ENCODE measurements around the gene WDR93. TPM values are rescaled to one million over a fixed set of nuclear protein-coding genes. Genes with fewer than 3 reads are reported as not detected.
"Not testable (repeated sequence)": the region's sequence is repeated elsewhere in the genome, so short reads cannot be mapped to it uniquely, and the experiment has no call there.

Gene WDR93
- total RNA-seq, 4 donors from 2014 or later, result 0.28 to 1.1 (median 0.36) TPM; not detected in 1

DNA sequence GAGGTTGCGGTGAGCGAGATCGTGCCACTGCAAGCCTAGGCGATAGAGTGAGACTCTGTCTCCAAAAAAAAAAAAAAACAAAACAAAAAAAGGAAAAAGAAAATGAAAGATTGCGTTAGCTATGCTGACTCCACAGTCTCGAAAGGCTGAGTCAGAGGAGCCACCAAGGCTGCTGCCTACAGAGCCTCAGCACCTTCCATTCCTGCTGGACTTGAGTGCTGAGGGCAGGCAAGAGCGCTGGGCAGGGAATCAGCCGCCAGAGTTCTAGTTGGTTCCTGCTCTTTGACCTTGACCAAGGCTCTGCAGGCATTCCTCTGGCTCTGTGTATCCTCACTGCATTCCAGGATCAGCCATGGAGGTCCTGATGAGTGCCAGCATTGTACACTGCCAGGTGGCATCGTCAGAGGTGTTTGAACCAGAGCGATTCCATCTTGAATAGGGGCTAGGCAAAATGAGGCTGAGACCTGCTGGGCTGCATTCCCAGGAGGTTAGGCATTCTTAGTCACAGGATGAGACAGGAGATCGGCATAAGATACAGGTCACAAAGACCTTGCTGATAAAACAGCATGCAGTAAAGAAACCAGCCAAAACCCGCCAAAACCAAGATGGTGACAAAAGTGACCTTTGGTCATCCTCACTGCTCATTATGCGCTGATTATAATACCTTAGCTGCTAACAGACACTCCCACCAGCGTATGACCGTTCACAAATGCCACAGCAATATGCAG, 91.4 kb downstream of the WDR93 start:
- ATAC-seq (ENCODE audit: low FRiP score) (peak; percentile 19), DNase-seq (ENCODE audit: low spot score) (no peak)
- no peak for TF ChIP-seq CTCF (IDR thresholded peaks at IDR 0.05)

GRCh38 chr15:89782619-89782950, 92.0 kb downstream of the WDR93 start:
- DNase-seq (ENCODE audit: low spot score); ATAC-seq (ENCODE audit: low FRiP score): not testable (repeated sequence)

DNA sequence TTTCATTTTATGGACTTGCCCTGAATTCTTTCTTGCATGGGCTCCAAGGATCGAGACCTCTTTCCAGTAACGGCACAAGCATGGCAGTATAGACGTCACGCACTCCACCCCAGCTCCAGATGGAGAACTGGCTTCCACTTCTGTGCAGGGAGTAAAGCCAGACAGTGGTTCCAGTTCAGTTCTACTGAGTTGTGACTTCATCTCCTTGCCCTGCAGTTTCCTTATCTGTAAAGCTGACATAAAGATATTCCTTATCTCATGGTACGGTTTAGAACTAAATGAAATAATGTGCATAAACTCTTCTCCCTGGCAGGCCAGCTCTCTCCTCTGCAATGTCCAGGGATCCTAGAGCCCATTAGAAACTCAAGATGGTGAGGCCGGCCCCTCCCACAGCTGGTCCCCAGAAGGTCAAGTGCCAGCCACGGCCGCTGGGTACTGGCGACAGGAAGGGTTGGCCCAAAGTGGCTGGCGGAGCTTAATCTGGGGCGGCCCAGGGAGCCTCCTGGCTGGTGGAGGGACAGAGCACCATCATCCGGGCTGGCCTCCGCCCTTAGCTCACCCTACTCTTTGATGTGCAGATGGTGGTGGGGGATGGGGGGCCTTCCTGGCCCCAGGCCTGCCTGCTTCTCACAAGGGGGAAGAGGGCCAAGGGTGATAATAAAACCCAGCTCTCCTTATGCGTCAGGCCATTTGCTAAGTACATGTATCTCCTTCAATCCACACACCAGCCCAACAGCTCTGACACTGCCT, 92.7 kb downstream of the WDR93 start:
- DNase-seq (ENCODE audit: low spot score) (no peak), ATAC-seq (ENCODE audit: low FRiP score) (peak; percentile 41)
- TF ChIP-seq CTCF (IDR thresholded peaks at IDR 0.05), result no peak

DNA sequence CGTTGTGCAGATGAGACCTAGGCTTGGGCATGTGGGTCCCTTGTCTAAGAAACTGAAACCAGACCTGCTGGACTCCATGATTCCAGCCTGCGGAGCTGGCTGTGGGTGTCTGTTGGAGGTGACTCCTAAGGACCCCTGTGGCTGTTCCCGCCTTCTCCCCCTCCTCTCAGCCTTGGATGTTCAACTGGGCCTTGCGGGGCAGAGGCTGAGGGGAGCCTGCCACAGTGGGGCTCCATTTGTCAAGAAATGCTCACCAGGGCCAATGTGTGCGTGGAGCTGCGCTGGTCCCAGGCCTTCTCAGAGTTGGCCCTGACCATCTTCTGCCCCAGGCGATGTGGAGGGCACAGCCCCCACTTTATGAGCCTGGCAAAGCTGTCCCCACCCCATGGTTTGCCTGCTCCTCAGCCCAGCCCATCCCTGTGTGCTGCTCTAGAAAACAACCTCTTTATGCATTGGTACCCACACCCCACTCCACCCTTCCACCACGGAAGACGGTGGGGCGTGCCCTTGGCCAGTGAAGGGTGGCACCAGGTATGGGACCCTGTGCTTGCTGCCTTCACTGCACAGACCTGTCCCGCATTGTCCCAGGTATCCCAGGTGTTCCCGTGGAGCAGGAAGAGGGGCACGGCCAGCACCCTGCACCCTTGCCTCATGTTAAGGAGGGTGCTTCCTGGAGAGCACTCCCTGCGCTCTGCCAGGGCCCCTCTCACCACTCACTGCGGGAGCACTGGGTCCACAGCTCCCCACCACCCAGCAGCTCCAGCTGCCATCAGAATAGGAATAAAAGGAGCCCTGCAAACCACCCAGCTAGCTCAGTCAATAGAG, 93.5 kb downstream of the WDR93 start:
- ATAC-seq (ENCODE audit: low FRiP score) (no peak), DNase-seq (ENCODE audit: low spot score) (no peak)
- TF ChIP-seq CTCF (IDR thresholded peaks at IDR 0.05), result no peak

GRCh38 chr15:89784686-89784960, 94.0 kb downstream of the WDR93 start:
- ATAC-seq (ENCODE audit: low FRiP score), result no peak
- DNase-seq (ENCODE audit: low spot score), result no peak

GRCh38 chr15:89785064-89785773, 94.6 kb downstream of the WDR93 start:
- ATAC-seq (ENCODE audit: low FRiP score) (no peak), DNase-seq (ENCODE audit: low spot score) (no peak)
- TF ChIP-seq CTCF (IDR thresholded peaks at IDR 0.05), result no peak

More at GRCh38 chr15:89784686-89784960, 94.0 kb downstream of the WDR93 start:
- no peak for TF ChIP-seq CTCF (IDR thresholded peaks at IDR 0.05)

GRCh38 chr15:89785774-89786140, 95.1 kb downstream of the WDR93 start:
- TF ChIP-seq CTCF (IDR thresholded peaks at IDR 0.05), result no peak
- ATAC-seq (ENCODE audit: low FRiP score) (no peak), DNase-seq (ENCODE audit: low spot score) (no peak)

All from omental fat pad (tissue), 4 donors.